HEK293 (cell line): ENCODE data around the gene INTS13.

Source experiments
- CTCF ChIA-PET: fragments of 350-600 bp; formaldehyde crosslinking; extraction: SDS; loops from one replicate; lab custom pipeline; 2021; ENCODE audit warnings: antibody characterized with exemption; lab: Yijun Ruan, JAX
- POLR2A ChIA-PET: fragments of 300-600 bp; formaldehyde crosslinking; extraction: SDS; loops from one replicate; lab custom pipeline; 2020; ENCODE audit warnings: antibody characterized with exemption, inconsistent platforms; lab: Yijun Ruan, JAX
- H3K27ac ChIP-seq: fragments of 200-500 bp; sonication (Bioruptor generic); 2 replicates; pipeline ENCODE4 v1.5.1; 2014; ENCODE audit warnings: low read depth, low read length, control low read depth, inconsistent platforms; ENCODE audit errors: extremely low read depth
- H3K36me3 ChIP-seq, 2 experiments: fragments of 200-500 bp in 1 of 2; sonication (Bioruptor generic) in 1 of 2; 1 replicate in 1 of 2; 2 replicates in 1 of 2; pipeline ENCODE4 v1.5.1; 2014 to 2017; ENCODE audit warnings: inconsistent platforms in 2 of 2, low read length in 2 of 2; ENCODE audit not compliant: control insufficient read depth in 2 of 2, insufficient read depth in 1 of 2
- H3K4me1 ChIP-seq: fragments of 200-500 bp; sonication (Bioruptor generic); 2 replicates; pipeline ENCODE4 v1.5.1; 2014; ENCODE audit warnings: mild to moderate bottlenecking, low read length, inconsistent platforms; ENCODE audit not compliant: control insufficient read depth, insufficient read depth
- H3K4me3 ChIP-seq: 2 replicates; pipeline ENCODE4 v1.5.1; 2011; ENCODE audit warnings: low read depth, mild to moderate bottlenecking, control low read depth, low read length, moderate library complexity
- H3K9me3 ChIP-seq: fragments of 200-500 bp; sonication (Bioruptor generic); 2 replicates; pipeline ENCODE4 v1.5.1; 2014; ENCODE audit warnings: low read depth, low read length, inconsistent platforms; ENCODE audit not compliant: control insufficient read depth, insufficient read depth
- GLIS1 ChIP-seq: fragments of 450-650 bp; formaldehyde crosslinking; IDR thresholded peaks from 2 replicates; pipeline ENCODE4 v1.5.1; 2016; ENCODE audit warnings: missing biosample characterization, missing genetic modification characterization
- SCRT2 ChIP-seq: fragments of 450-650 bp; formaldehyde crosslinking; IDR thresholded peaks from 2 replicates; pipeline ENCODE4 v1.5.1; 2016; ENCODE audit warnings: missing biosample characterization, missing genetic modification characterization
- TSHZ1 ChIP-seq: fragments of 450-650 bp; formaldehyde crosslinking; IDR thresholded peaks from 2 replicates; pipeline ENCODE4 v1.5.1; 2016; ENCODE audit warnings: missing biosample characterization, missing genetic modification characterization, borderline replicate concordance
- YY1 ChIP-seq: fragments of 450-650 bp; formaldehyde crosslinking; IDR thresholded peaks from 2 replicates; pipeline ENCODE4 v1.5.1; 2018; ENCODE audit warnings: missing biosample characterization, missing genetic modification characterization
- ZFP3 ChIP-seq: fragments of 450-650 bp; formaldehyde crosslinking; IDR thresholded peaks from 2 replicates; pipeline ENCODE4 v1.5.1; 2016; ENCODE audit warnings: low read depth, missing biosample characterization, missing genetic modification characterization
- ZFP37 ChIP-seq: fragments of 450-650 bp; formaldehyde crosslinking; IDR thresholded peaks from 2 replicates; pipeline ENCODE4 v1.5.1; 2016; ENCODE audit warnings: missing biosample characterization, missing genetic modification characterization
- ZNF132 ChIP-seq: fragments of 450-650 bp; formaldehyde crosslinking; IDR thresholded peaks from 2 replicates; pipeline ENCODE4 v1.5.1; 2017; ENCODE audit warnings: missing biosample characterization, missing genetic modification characterization, borderline replicate concordance
- ZNF133 ChIP-seq: fragments of 450-650 bp; formaldehyde crosslinking; IDR thresholded peaks from 2 replicates; pipeline ENCODE4 v1.5.1; 2016; ENCODE audit warnings: missing biosample characterization, missing genetic modification characterization
- ZNF221 ChIP-seq: fragments of 450-650 bp; formaldehyde crosslinking; IDR thresholded peaks from 2 replicates; pipeline ENCODE4 v1.5.1; 2017; ENCODE audit warnings: missing biosample characterization, missing genetic modification characterization, borderline replicate concordance
- ZNF274 ChIP-seq, 2 experiments: fragments of 200-500 bp in 1 of 2; fragments of 450-650 bp in 1 of 2; sonication (Bioruptor generic) in 1 of 2; formaldehyde crosslinking in 1 of 2; IDR thresholded peaks; 2 replicates each; pipeline versions ENCODE4 v1.5.1 to v1.6.1; 2014 to 2016; ENCODE audit warnings: borderline replicate concordance in 1 of 2, inconsistent platforms in 1 of 2, low read length in 1 of 2, missing biosample characterization in 1 of 2, missing genetic modification characterization in 1 of 2
- ZNF311 ChIP-seq: fragments of 450-650 bp; formaldehyde crosslinking; IDR thresholded peaks from 2 replicates; pipeline ENCODE4 v1.5.1; 2017; ENCODE audit warnings: missing biosample characterization, missing genetic modification characterization, borderline replicate concordance
- ZNF501 ChIP-seq: fragments of 450-650 bp; formaldehyde crosslinking; IDR thresholded peaks from 2 replicates; pipeline ENCODE4 v1.5.1; 2016; ENCODE audit warnings: missing biosample characterization, missing genetic modification characterization
- ZNF555 ChIP-seq: fragments of 450-650 bp; formaldehyde crosslinking; conservative IDR thresholded peaks from 2 replicates; pipeline ENCODE4 v1.5.1; 2017; ENCODE audit warnings: missing biosample characterization, mild to moderate bottlenecking, missing genetic modification characterization, inconsistent platforms
- ZNF610 ChIP-seq: fragments of 450-650 bp; formaldehyde crosslinking; IDR thresholded peaks from 2 replicates; pipeline ENCODE4 v1.5.1; 2016; ENCODE audit warnings: missing biosample characterization, missing genetic modification characterization, borderline replicate concordance
- ZNF704 ChIP-seq: fragments of 450-650 bp; formaldehyde crosslinking; IDR thresholded peaks from 2 replicates; pipeline ENCODE4 v1.5.1; 2016; ENCODE audit warnings: missing biosample characterization, missing genetic modification characterization
- ZNF707 ChIP-seq: fragments of 450-650 bp; formaldehyde crosslinking; IDR thresholded peaks from 2 replicates; pipeline ENCODE4 v1.5.1; 2016; ENCODE audit warnings: missing biosample characterization, missing genetic modification characterization
- ZNF837 ChIP-seq: fragments of 450-650 bp; formaldehyde crosslinking; IDR thresholded peaks from 2 replicates; pipeline ENCODE4 v1.5.1; 2016; ENCODE audit warnings: missing biosample characterization, missing genetic modification characterization
- ZXDB ChIP-seq: fragments of 450-650 bp; formaldehyde crosslinking; IDR thresholded peaks from 2 replicates; pipeline ENCODE4 v1.5.1; 2016; ENCODE audit warnings: missing biosample characterization, missing genetic modification characterization
- TF ChIP-seq, protein P1 (sequence below): sonication (generic); formaldehyde crosslinking; IDR thresholded peaks from 2 replicates; pipeline ENCODE4 v1.8.1; 2022; ENCODE audit warnings: mild to moderate bottlenecking, moderate library complexity, missing genetic modification reagents
- TF ChIP-seq, protein P2 (sequence below): fragments of 450-650 bp; formaldehyde crosslinking; IDR thresholded peaks from 2 replicates; pipeline ENCODE4 v1.5.1; 2017; ENCODE audit warnings: missing biosample characterization, mild to moderate bottlenecking, missing genetic modification characterization, moderate library complexity
- TF ChIP-seq, protein P3 (sequence below): fragments of 450-650 bp; formaldehyde crosslinking; IDR thresholded peaks from 2 replicates; pipeline ENCODE4 v1.5.1; 2016; ENCODE audit warnings: missing biosample characterization, missing genetic modification characterization, borderline replicate concordance
- TF ChIP-seq, protein P4 (sequence below): fragments of 450-650 bp; formaldehyde crosslinking; IDR thresholded peaks from 2 replicates; pipeline ENCODE4 v1.5.1; 2017; ENCODE audit warnings: missing biosample characterization, missing genetic modification characterization
- TF ChIP-seq, protein P5 (sequence below): fragments of 450-650 bp; IDR thresholded peaks from 2 replicates; pipeline ENCODE4 v1.5.1; 2018; ENCODE audit warnings: missing biosample characterization, mild to moderate bottlenecking, missing genetic modification characterization

INTS13 gene

DNA sequence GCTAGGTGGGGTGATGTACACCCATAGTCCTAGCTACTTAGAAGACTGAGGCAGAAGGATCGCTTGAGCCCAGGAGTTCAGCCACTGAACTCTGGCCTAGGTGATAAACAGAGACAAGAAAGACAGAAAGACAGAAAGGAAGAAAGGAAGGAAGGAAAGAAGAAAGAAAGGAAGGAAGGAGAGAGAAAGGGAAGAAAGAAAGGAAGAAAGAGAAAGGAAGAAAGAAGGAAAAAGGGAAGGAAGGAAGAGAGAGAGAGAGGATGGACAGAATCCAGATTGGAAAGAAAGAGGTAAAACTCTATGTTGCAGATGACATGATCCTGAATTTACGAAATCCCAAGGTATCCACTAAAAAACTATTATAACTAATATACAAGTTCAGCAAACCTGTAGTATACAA is 8.2 kb downstream of the INTS13 start (continued):
- no peak for TF ChIP-seq ZNF311
- no peak for TF ChIP-seq ZNF274 (IDR thresholded peaks at IDR 0.05; ENCODE audit: low read length)
- TF ChIP-seq ZNF274 (tag by site-specific recombination; IDR thresholded peaks at IDR 0.05; ENCODE audit: borderline replicate concordance) = no peak
- TF ChIP-seq ZNF704 = no peak
- no peak for TF ChIP-seq ZFP3

GRCh38 chr12:26928661-26929060 is 9.1 kb downstream of the INTS13 start:
- ChIA-PET CTCF (no interaction called here), POLR2A (no interaction called here)
- no peaks in the 10 kb centered on the region for H3K9me3 ChIP-seq
- no peaks in the 10 kb centered on the region for H3K4me1 ChIP-seq
- H3K4me3 ChIP-seq = no peak overlapping the region
- H3K27ac ChIP-seq = no peak overlapping the region
- H3K36me3 ChIP-seq = peaks cover 48 to 67% of the 10 kb centered on the region in 2 experiments
- no peak for TF ChIP-seq SCRT2 (tag by site-specific recombination)
- no peak for TF ChIP-seq ZNF707 (tag by site-specific recombination)
- no peak for TF ChIP-seq TSHZ1 (tag by site-specific recombination)
- TF ChIP-seq, protein P1, sequence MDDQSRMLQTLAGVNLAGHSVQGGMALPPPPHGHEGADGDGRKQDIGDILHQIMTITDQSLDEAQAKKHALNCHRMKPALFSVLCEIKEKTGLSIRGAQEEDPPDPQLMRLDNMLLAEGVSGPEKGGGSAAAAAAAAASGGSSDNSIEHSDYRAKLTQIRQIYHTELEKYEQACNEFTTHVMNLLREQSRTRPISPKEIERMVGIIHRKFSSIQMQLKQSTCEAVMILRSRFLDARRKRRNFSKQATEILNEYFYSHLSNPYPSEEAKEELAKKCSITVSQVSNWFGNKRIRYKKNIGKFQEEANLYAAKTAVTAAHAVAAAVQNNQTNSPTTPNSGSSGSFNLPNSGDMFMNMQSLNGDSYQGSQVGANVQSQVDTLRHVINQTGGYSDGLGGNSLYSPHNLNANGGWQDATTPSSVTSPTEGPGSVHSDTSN = no peak
- no peak for TF ChIP-seq ZXDB (tag by site-specific recombination)
- TF ChIP-seq ZNF837 (tag by site-specific recombination) = no peak
- no peak for TF ChIP-seq ZNF555 (tag by site-specific recombination)
- TF ChIP-seq ZFP37 (tag by site-specific recombination) = no peak
- no peak for TF ChIP-seq ZNF133
- TF ChIP-seq ZNF132 (tag by site-specific recombination) = no peak
- TF ChIP-seq ZNF221 (tag by site-specific recombination) = no peak
- TF ChIP-seq GLIS1 (tag by site-specific recombination) = no peak
- TF ChIP-seq YY1 = no peak
- TF ChIP-seq, protein P2, sequence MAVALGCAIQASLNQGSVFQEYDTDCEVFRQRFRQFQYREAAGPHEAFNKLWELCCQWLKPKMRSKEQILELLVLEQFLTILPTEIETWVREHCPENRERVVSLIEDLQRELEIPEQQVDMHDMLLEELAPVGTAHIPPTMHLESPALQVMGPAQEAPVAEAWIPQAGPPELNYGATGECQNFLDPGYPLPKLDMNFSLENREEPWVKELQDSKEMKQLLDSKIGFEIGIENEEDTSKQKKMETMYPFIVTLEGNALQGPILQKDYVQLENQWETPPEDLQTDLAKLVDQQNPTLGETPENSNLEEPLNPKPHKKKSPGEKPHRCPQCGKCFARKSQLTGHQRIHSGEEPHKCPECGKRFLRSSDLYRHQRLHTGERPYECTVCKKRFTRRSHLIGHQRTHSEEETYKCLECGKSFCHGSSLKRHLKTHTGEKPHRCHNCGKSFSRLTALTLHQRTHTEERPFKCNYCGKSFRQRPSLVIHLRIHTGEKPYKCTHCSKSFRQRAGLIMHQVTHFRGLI (tag by site-specific recombination) = no peak
- no peak for TF ChIP-seq ZNF610
- TF ChIP-seq ZNF501 (tag by site-specific recombination) = no peak
- TF ChIP-seq, protein P3, sequence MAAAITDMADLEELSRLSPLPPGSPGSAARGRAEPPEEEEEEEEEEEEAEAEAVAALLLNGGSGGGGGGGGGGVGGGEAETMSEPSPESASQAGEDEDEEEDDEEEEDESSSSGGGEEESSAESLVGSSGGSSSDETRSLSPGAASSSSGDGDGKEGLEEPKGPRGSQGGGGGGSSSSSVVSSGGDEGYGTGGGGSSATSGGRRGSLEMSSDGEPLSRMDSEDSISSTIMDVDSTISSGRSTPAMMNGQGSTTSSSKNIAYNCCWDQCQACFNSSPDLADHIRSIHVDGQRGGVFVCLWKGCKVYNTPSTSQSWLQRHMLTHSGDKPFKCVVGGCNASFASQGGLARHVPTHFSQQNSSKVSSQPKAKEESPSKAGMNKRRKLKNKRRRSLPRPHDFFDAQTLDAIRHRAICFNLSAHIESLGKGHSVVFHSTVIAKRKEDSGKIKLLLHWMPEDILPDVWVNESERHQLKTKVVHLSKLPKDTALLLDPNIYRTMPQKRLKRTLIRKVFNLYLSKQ = no peak
- TF ChIP-seq, protein P4, sequence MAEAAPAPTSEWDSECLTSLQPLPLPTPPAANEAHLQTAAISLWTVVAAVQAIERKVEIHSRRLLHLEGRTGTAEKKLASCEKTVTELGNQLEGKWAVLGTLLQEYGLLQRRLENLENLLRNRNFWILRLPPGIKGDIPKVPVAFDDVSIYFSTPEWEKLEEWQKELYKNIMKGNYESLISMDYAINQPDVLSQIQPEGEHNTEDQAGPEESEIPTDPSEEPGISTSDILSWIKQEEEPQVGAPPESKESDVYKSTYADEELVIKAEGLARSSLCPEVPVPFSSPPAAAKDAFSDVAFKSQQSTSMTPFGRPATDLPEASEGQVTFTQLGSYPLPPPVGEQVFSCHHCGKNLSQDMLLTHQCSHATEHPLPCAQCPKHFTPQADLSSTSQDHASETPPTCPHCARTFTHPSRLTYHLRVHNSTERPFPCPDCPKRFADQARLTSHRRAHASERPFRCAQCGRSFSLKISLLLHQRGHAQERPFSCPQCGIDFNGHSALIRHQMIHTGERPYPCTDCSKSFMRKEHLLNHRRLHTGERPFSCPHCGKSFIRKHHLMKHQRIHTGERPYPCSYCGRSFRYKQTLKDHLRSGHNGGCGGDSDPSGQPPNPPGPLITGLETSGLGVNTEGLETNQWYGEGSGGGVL (tag by site-specific recombination) = no peak
- TF ChIP-seq, protein P5, sequence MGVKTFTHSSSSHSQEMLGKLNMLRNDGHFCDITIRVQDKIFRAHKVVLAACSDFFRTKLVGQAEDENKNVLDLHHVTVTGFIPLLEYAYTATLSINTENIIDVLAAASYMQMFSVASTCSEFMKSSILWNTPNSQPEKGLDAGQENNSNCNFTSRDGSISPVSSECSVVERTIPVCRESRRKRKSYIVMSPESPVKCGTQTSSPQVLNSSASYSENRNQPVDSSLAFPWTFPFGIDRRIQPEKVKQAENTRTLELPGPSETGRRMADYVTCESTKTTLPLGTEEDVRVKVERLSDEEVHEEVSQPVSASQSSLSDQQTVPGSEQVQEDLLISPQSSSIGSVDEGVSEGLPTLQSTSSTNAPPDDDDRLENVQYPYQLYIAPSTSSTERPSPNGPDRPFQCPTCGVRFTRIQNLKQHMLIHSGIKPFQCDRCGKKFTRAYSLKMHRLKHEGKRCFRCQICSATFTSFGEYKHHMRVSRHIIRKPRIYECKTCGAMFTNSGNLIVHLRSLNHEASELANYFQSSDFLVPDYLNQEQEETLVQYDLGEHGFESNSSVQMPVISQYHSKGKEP (tag by site-specific recombination) = no peak
